ENCODE measurements around the gene HLA-DPB1. TPM values are rescaled to one million over a fixed set of nuclear protein-coding genes. Genes with fewer than 3 reads are reported as not detected.

The HLA-DPB1 gene
- total RNA-seq, 2 experiments from 2014 or later: 43.4 to 44.7 TPM

DNA sequence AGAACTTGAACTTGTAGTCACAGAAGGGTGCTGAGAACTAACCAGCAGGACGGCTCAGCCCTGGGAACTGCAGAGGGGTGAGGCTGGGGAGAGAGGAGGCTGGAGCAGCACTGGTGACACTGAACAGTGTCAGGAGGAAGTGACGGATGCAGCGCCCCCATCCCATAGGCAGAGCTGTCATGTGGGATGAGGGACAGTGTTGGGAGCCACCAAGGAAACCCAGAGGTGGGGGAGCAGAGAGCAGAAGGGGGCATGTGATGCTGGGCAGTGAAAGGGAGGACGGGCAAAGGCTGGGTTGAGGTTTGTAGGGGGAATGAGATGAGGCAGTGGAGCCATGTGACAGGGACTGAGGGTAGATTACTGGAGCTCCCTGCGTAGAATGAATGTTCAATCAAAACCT lies 2.1 kb downstream of the HLA-DPB1 start:
- POLR2A ChIA-PET: no interaction called here
- no peak overlapping the region for H3K4me3 Mint-ChIP-seq
- DNase-seq (no peak), ATAC-seq (ENCODE audit: low read depth) (no peak)
- H3K4me1 Mint-ChIP-seq: peaks cover 47% of the 10 kb centered on the region
- H3K9me3 Mint-ChIP-seq: no peaks in the 10 kb centered on the region
- no peak overlapping the region for H3K27ac Mint-ChIP-seq
- H3K36me3 Mint-ChIP-seq: no peaks in the 10 kb centered on the region
- H3K27me3 Mint-ChIP-seq: peaks cover 3% of the 10 kb centered on the region

DNA sequence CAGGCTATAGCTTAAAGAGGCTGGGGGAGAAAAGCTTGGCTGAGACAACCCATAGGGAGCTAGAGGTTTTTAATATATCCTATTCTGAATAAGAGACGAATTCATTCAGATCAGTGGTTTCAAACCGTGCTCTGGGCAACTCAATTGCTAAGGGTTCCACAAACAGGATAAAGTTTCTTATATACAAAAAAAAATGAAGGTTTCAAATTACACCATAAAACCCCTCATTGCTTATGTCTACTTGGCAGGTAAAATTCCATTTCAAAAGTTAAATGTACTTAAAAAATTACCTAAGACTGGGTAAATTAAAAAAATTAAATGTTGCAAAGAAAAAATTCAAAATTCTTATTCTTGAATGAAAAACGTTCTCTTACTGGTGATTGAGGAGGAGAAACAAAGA lies 2.7 kb downstream of the HLA-DPB1 start:
- Mint-ChIP-seq H3K9me3 (no peaks in the 10 kb centered on the region), H3K36me3 (no peaks in the 10 kb centered on the region), H3K27ac (no peak overlapping the region), H3K4me1 (peaks cover 45% of the 10 kb centered on the region), H3K27me3 (peaks cover 3% of the 10 kb centered on the region), H3K4me3 (no peak overlapping the region)
- ATAC-seq (ENCODE audit: low read depth) (no peak), DNase-seq (no peak)
- POLR2A ChIA-PET: no interaction called here

DNA sequence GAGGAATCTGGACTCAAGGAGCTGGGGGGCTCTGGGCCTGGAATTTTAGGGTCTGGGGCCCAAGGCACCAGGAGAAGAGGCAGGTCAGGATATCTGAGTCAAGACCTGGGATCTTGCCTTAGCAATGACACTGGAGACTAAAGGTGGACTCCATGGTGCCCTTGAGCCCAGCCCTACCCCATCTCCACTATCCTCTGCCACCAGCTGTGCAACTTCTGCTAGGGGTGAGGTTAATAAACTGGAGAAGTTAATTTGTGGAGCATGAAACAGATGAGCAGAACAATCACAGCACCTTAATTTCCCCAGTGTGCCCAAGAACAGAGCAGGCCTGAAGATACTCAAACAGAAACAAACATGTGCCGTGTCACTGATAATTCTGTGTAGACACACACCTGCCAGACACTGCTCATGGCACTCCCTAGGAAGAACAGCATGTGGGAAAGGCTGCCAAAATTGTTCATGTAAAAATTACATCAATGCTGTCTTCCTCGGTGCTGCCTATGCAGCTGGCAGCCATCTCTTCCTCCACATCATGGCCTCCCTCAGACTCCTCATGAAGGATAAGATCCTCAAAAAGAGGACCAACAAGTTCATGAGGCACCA lies 3.2 kb downstream of the HLA-DPB1 start:
- DNase-seq (no peak), ATAC-seq (ENCODE audit: low read depth) (no peak)
- POLR2A ChIA-PET: no interaction called here
- no peaks in the 10 kb centered on the region for H3K36me3 Mint-ChIP-seq
- peaks cover 42% of the 10 kb centered on the region for H3K4me1 Mint-ChIP-seq
- H3K27ac Mint-ChIP-seq: no peak overlapping the region
- H3K27me3 Mint-ChIP-seq: peaks cover 3% of the 10 kb centered on the region
- H3K9me3 Mint-ChIP-seq: no peaks in the 10 kb centered on the region
- H3K4me3 Mint-ChIP-seq: no peak overlapping the region

DNA sequence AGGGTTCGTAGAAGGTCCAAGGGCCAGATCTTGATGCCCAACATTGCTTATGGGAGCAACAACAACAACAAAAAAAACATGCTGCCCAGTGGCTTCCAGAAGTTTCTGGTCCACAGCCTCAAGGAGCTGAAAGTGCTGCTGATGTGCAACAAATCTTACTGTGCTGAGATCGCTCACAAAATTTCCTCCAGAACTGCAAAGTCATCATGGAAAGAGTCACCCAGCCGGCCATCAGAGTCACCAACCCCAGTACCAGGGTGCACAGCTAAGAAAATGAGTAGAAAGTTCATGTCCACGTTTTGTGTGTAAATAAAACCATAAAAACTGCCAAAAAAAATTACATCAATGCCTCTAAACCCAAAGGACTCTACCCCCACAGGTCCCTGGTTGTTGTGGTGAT lies 3.8 kb downstream of the HLA-DPB1 start:
- Mint-ChIP-seq H3K27ac (no peak overlapping the region), H3K4me1 (peaks cover 42% of the 10 kb centered on the region), H3K4me3 (no peak overlapping the region), H3K9me3 (no peaks in the 10 kb centered on the region), H3K27me3 (peaks cover 3% of the 10 kb centered on the region), H3K36me3 (no peaks in the 10 kb centered on the region)
- ATAC-seq (ENCODE audit: low read depth) (no peak), DNase-seq (no peak)
- POLR2A ChIA-PET: no interaction called here

DNA sequence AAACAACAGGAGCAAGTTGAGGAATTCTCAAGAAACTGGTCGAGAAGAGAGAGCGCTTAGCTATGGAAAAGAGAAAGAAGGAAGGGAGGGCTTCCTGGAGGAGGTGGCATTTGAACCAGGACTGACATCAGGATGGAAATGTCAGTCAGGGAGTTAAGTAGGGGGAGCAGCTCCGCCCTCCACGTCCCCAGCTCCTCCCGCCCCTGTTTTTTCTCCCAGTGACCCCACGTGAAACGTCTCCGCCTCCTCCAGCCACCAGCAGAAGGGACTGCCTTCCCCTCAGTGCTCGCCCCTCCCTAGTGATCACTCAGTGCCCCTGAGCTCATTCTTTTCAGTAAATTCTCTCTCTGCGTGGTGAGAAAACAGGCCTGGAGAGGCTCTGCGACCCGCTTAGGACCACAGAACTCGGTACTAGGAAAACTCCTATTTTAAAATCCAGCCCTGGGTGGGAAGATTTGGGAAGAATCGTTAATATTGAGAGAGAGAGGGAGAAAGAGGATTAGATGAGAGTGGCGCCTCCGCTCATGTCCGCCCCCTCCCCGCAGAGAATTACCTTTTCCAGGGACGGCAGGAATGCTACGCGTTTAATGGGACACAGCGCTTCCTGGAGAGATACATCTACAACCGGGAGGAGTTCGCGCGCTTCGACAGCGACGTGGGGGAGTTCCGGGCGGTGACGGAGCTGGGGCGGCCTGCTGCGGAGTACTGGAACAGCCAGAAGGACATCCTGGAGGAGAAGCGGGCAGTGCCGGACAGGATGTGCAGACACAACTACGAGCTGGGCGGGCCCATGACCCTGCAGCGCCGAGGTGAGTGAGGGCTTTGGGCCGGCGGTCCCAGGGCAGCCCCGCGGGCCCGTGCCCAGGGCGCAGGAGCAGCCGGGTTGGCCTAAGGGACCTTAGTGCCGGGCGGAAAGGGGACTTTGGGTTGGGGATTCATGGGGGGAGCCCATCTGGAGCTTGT lies 4.6 kb downstream of the HLA-DPB1 start:
- peaks cover 36% of the 10 kb centered on the region for H3K4me1 Mint-ChIP-seq
- H3K27me3 Mint-ChIP-seq: no peaks in the 10 kb centered on the region
- H3K9me3 Mint-ChIP-seq: no peaks in the 10 kb centered on the region
- ATAC-seq (ENCODE audit: low read depth) (no peak), DNase-seq (no peak)
- H3K27ac Mint-ChIP-seq: no peak overlapping the region
- H3K4me3 Mint-ChIP-seq: peak overlapping the region; percentile 32
- H3K36me3 Mint-ChIP-seq: no peaks in the 10 kb centered on the region
- POLR2A ChIA-PET: no interaction called here

DNA sequence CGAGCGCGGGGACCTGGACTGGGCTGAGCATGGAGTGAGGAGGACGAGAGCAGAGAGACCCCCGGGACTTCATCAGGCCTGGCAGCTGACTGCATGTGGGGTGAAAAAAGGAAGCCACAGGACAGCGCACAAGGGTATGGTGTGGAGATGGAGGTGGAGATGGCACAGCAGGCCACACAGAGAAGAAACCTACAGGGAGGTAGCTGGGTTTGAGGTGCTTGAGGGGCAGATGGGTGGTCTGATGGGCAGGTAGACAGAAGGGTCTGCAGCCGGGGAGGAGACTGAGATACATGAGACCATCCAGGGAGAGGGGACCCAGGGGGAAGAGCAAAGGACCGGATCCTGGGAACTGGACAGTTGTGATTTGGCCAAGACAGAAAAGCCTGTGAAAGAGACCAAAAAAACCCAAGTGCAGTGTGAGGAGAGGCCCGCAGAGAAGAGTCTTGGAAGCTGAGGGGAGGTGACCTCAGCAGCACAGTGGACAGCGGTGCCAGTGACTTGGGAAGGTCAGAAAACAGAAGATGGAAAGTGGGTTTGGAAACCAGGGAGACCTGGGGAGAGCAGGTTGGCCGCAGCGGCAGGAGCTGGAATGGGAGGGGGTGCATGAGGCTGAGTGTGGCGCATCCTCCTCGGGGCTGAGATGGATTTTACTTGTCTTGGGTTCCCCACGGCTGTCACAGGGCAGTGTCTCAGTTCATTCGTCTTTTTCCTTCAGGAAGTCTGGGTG lies 5.5 kb downstream of the HLA-DPB1 start:
- H3K27me3 Mint-ChIP-seq: no peaks in the 10 kb centered on the region
- H3K27ac Mint-ChIP-seq: no peak overlapping the region

DNA sequence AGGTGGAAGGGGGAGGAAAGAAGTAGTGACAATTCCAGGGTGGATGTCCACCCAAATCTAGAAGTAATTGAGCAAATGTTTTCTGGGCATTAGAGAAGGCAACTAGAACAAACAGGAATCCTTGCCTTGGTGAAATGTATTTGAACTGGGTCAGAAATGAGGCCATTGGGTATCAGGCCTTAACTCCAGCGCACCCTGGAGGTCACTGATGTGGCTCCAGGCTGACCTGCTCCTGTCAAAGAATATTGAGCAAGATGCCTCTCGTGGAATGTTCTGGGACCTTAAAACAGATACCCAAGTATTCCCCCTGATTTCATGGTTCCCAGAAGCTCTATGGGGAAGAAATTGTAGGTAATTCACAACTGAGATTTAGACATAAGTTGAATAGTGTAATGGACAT lies 6.9 kb downstream of the HLA-DPB1 start:
- POLR2A ChIA-PET: no interaction called here
- H3K27ac Mint-ChIP-seq: no peak overlapping the region
- DNase-seq (no peak), ATAC-seq (ENCODE audit: low read depth) (no peak)
- H3K4me1 Mint-ChIP-seq: peaks cover 22% of the 10 kb centered on the region
- no peaks in the 10 kb centered on the region for H3K27me3 Mint-ChIP-seq
- H3K4me3 Mint-ChIP-seq: no peak overlapping the region
- H3K9me3 Mint-ChIP-seq: no peaks in the 10 kb centered on the region
- H3K36me3 Mint-ChIP-seq: no peaks in the 10 kb centered on the region

More for the DNA sequence above, 5.5 kb downstream of the HLA-DPB1 start:
- DNase-seq (no peak), ATAC-seq (ENCODE audit: low read depth) (no peak)
- Mint-ChIP-seq H3K9me3 (no peaks in the 10 kb centered on the region), H3K36me3 (no peaks in the 10 kb centered on the region), H3K4me1 (peaks cover 32% of the 10 kb centered on the region), H3K4me3 (no peak overlapping the region)
- POLR2A ChIA-PET: no interaction called here

DNA sequence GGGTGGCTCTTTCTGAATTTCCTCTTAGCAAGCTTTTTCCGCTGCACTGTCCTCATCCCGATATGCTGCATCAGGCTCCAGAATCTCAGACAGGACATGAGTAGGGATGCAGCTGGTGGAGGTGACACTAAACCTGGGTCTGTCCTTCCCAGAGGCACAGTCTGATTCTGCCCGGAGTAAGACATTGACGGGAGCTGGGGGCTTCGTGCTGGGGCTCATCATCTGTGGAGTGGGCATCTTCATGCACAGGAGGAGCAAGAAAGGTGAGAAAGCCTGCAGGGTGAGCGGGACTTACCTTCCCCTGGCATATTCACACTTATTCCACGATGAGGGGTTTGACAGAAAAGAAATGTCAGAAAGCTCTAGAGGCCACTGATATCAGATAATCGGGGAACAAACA lies 9.8 kb downstream of the HLA-DPB1 start:
- DNase-seq (no peak), ATAC-seq (ENCODE audit: low read depth) (no peak)
- Mint-ChIP-seq H3K27me3 (peaks cover 11% of the 10 kb centered on the region), H3K36me3 (no peaks in the 10 kb centered on the region), H3K4me1 (peaks cover 17% of the 10 kb centered on the region), H3K27ac (no peak overlapping the region), H3K9me3 (no peaks in the 10 kb centered on the region), H3K4me3 (no peak overlapping the region)
- POLR2A ChIA-PET: no interaction called here

DNA sequence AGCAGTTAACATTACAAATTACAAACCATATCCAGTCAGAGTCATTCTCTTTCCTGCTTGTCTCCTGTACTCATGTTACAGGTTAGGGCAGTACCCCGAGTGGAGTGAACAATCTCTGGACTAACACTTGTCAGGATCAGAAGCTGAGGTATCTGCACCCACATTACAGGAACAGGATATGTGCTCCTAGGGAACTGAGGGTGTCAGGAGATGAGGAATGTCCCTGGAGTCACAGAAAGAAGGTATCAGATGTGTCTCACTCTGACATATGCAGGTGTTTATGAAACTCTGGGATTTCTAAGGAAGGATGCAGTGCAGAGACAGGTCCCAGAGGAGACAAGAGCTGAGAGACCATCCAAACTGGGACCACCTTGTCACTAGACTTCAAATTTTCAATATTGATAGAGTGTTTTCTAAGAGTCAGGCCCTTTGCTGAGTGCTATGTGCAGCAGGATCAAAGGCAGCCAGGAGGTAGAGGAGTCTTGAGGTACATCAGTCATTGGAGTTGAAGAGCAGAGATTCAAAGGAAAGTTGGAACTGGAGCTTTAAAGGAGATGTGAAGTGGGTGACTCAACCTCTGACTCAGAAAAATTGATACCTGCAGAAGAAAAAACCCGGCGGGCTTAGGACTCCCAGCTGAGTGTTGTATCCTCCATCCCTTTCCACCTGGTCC lies 12.6 kb downstream of the HLA-DPB1 start:
- no peaks in the 10 kb centered on the region for H3K36me3 Mint-ChIP-seq
- no peak for ATAC-seq (ENCODE audit: low read depth)
- POLR2A ChIA-PET: interaction anchor here (0.6 kb wide), 1 partner anchor 144 kb away, joined by 5 read pairs; no protein-coding TSS in a partner anchor

DNA sequence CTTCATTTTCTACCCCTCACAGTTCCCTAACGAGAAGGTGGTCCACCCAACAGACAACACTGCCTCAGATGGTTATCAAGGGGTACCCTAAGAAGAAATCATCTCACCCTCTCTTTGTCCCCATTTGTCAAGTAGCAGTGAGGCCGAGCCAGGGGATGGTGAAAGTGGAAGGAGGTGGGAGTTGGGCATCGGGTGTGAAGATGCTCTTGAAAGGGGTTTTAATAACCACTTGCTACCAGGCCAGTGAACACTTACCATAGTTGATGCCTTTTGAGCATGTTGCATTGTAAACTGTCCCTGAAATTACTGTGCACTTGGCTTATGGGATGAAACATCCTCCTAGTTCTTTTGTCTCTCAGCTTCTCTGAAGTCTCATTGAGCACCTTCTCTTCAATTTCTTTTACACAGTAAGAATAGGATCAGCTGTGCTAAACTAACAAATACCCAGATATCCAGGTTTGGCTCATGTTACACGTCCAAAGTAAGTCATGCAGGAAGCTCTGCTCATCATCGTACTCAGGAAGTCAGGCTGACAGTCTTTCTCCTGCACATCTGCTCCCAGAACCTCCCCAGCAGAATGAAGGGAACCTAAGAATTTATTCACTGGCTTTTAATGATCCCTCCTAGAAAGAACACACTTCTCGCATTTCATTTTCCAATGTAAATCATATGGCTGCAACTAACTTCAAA lies 13.3 kb downstream of the HLA-DPB1 start:
- ATAC-seq (ENCODE audit: low read depth) (no peak), DNase-seq (no peak)
- Mint-ChIP-seq H3K36me3 (no peaks in the 10 kb centered on the region), H3K4me1 (no peaks in the 10 kb centered on the region), H3K27ac (no peak overlapping the region), H3K9me3 (no peaks in the 10 kb centered on the region), H3K27me3 (peaks cover 12% of the 10 kb centered on the region), H3K4me3 (no peak overlapping the region)
- POLR2A ChIA-PET: no interaction called here

More for the DNA sequence above, 12.6 kb downstream of the HLA-DPB1 start:
- Mint-ChIP-seq H3K27ac (no peak overlapping the region), H3K9me3 (no peaks in the 10 kb centered on the region), H3K27me3 (peaks cover 12% of the 10 kb centered on the region), H3K4me3 (no peak overlapping the region), H3K4me1 (no peaks in the 10 kb centered on the region)
- DNase-seq: no peak

DNA sequence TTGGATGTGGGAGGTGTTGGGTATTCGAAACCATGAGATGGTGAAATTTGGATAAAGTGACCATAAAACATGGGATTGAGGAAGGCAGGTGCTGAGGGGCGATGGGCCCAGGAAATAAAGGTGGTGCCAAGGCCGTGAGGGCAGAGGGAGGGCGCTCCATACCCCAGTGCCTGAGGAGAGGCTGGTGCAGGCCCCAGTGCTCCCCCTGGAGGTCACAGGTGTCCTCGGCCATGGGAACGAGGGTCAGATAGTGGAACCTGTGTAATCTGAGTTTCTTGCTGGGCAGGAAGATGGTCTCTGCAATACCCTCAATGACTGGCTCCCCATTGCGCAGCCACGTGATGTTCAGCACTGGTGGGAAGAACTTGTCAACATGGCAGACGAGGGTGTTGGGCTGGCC lies 16.2 kb downstream of the HLA-DPB1 start:
- peaks cover 19% of the 10 kb centered on the region for H3K27me3 Mint-ChIP-seq
- H3K27ac Mint-ChIP-seq: no peak overlapping the region
- peak; percentile 82 for ATAC-seq (ENCODE audit: low read depth)
- H3K9me3 Mint-ChIP-seq: peaks cover 1% of the 10 kb centered on the region
- POLR2A ChIA-PET: no interaction called here
- H3K36me3 Mint-ChIP-seq: no peaks in the 10 kb centered on the region
- H3K4me3 Mint-ChIP-seq: no peak overlapping the region
- peaks cover 3% of the 10 kb centered on the region for H3K4me1 Mint-ChIP-seq
- DNase-seq: peak; percentile 61

DNA sequence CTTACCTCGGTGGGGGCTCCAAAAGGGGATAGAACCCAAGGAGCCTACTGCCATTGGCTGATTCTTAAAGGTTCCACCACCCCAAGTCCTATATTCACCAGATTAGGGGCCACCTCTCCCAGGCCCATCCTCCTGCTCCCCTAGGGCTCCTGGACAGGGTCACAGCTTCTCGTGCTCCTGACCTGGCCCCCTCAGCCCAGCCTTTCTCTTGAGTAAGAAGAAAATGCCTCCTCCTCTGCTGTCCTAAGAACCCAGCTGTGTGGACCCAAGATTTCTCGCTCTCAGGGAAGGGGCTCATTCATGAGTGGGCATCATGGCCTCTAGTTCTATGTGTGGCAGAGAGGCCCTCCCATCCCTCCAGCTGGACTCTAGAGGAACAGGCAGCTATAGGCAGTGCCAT lies 16.6 kb downstream of the HLA-DPB1 start:
- Mint-ChIP-seq H3K9me3 (peaks cover 2% of the 10 kb centered on the region), H3K27ac (no peak overlapping the region), H3K4me1 (peaks cover 3% of the 10 kb centered on the region), H3K27me3 (peaks cover 22% of the 10 kb centered on the region), H3K4me3 (no peak overlapping the region), H3K36me3 (no peaks in the 10 kb centered on the region)
- POLR2A ChIA-PET: no interaction called here
- DNase-seq (no peak), ATAC-seq (ENCODE audit: low read depth) (no peak)

DNA sequence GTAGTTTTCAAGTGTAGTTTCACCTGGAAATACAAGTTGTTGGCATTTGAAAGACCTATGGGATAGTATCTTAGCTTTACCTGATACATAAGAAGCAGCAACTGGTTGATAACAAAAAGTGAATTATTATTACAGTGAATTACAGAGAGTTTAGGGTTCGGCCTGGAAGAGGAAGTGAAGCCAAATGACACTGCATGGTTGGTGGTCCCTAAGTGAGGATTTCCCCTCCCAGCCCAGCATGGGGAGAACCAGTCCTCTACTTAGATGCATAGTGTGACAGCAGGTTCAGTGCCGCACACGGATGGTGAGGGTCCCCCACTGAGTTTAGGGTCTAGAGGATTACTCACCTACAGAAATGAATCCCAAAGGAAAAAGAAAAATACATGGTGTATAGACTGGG lies 18.1 kb downstream of the HLA-DPB1 start:
- H3K27ac Mint-ChIP-seq: no peak overlapping the region
- no peak for ATAC-seq (ENCODE audit: low read depth)
- peaks cover 32% of the 10 kb centered on the region for H3K27me3 Mint-ChIP-seq
- H3K9me3 Mint-ChIP-seq: peaks cover 11% of the 10 kb centered on the region
- no peak overlapping the region for H3K4me3 Mint-ChIP-seq
- POLR2A ChIA-PET: no interaction called here
- DNase-seq: no peak
- H3K36me3 Mint-ChIP-seq: peaks cover 3% of the 10 kb centered on the region
- peaks cover 3% of the 10 kb centered on the region for H3K4me1 Mint-ChIP-seq

Measured in activated naive CD8-positive, alpha-beta T cell treated with anti-CD3 and anti-CD28 coated beads, Interleukin-2, amount 10 ng/mL, durations not matched to agents 7 days and 5 days (primary cell).